ENCODE results near the gene MRRF.

GRCh38 chr9:122219856-122220672, 44.6 kb upstream of the MRRF start:
- TF ChIP-seq CTCF (conservative IDR thresholded peaks at IDR 0.05; ENCODE audit: low read depth, low read length) (no peak), SMC3 (IDR thresholded peaks at IDR 0.05; ENCODE audit: low read depth, low read length) (no peak), RAD21 (IDR thresholded peaks at IDR 0.05; ENCODE audit: low read length) (no peak), FOS (IDR thresholded peaks at IDR 0.05; ENCODE audit: low read depth, low read length) (no peak), NFE2L2 (IDR thresholded peaks at IDR 0.05; ENCODE audit: low read depth, low read length) (no peak), BHLHE40 (IDR thresholded peaks at IDR 0.05; ENCODE audit: low read depth, low read length) (no peak), POLR2A (IDR thresholded peaks at IDR 0.05; ENCODE audit: low read depth, low read length) (no peak), CHD1 (IDR thresholded peaks at IDR 0.05; ENCODE audit: low read depth, low read length) (no peak)
- TF ChIP-seq, protein P1, sequence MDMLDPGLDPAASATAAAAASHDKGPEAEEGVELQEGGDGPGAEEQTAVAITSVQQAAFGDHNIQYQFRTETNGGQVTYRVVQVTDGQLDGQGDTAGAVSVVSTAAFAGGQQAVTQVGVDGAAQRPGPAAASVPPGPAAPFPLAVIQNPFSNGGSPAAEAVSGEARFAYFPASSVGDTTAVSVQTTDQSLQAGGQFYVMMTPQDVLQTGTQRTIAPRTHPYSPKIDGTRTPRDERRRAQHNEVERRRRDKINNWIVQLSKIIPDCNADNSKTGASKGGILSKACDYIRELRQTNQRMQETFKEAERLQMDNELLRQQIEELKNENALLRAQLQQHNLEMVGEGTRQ (IDR thresholded peaks at IDR 0.05; ENCODE audit: low read depth, low read length) = no peak

Data from IMR-90 (cell line).